SIG-M5 (cell line): ENCODE results near the gene ARHGAP32.
"Not testable (repeated sequence)": the region's sequence is repeated elsewhere in the genome, so short reads cannot be mapped to it uniquely, and the experiment has no call there.

ENCODE experiments used
- DNase-seq: peaks from one replicate; lab custom pipeline; 2025; lab: John Stamatoyannopoulos, UW

Gene ARHGAP32

DNA sequence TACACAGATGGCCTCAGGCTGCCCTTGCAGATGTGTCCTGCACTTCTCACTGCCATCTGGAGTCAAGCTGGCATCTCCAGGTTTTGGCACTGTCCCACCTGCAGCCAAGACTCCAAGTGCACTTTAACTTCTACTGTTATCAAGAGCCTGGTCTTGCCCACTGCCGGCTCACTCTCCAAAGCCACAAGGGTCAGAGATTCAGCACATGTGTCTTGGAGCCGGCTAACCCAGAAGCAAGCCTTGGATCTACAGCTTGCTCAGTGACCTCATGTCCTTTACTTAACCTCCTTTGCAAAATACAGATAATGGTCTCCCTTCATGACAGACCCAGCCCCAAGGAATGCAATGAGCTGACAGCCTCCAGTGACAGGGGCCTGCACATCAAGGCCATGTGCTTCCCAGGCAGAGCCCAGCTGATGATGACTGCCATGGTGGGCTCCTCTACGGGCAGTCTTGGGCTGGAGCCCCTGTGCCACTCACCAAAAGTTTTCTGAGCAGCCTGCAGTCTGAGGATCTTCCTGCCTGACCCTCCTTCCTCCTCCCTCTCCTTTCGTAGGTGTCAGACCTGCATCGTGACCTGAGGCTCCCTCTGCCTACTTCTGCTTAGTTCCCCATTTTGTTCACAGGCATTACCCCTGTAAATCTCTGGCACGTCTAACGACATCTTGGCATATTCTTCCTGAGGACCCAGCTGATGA is 258.5 kb downstream of the ARHGAP32 start:
- DNase-seq = no peak

DNA sequence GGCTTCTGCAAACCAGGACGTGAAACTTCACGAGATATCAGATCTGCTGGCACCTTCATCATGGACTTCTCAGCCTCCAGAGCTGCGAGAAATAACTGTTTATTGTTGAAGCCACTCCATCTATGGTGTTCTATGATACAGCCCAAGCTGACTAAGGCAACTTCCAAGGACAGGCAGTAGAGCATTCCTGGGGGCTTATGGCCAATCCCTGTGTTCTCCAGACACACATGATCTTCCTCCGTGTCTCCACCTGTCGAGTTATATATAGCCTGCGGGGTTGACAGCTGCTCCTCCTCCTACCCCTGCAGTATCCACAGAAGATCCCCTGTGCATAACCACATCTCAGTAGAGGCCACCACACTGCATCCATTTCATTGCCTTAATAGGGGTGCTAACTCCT is 260.5 kb downstream of the ARHGAP32 start:
- no peak for DNase-seq

DNA sequence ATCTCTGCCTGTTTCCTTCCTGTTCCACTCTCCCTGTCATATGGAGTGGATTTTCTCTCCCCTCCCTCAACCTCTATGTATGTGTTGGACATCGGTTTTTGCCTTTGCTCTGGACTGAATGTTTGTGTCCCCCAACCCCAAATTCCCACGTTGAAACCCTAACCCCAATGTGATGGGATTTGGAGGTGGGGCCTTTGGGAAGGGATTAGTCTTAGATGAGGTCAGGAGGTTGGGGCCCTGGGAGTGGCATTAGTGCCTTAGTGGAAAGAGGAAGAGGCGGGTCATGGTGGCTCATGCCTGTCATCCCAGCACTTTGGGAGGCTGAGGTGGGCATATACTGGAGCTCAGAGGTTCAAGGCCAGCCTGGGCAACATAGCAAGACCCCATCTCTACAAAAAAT is 261.1 kb downstream of the ARHGAP32 start:
- DNase-seq = no peak

DNA sequence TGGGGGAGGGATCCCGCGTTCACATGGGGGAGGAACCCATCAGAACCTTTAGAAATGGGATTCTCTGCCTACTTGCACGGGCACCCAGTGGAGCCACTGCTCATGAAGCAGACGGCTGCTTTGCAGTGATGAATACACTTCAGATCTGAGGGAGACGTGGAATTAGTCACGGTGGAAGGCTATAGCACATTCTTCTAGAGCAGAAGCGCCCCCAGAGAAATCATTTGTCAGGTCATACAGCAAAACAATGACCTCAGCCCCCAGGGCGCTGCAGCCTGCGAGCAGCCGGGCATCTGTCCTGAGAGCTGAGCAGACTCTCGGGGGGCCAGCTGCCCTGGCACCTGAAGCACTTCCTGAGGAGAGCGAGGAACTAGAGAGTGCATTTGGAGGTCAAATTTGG is 262.1 kb downstream of the ARHGAP32 start:
- DNase-seq = no peak

DNA sequence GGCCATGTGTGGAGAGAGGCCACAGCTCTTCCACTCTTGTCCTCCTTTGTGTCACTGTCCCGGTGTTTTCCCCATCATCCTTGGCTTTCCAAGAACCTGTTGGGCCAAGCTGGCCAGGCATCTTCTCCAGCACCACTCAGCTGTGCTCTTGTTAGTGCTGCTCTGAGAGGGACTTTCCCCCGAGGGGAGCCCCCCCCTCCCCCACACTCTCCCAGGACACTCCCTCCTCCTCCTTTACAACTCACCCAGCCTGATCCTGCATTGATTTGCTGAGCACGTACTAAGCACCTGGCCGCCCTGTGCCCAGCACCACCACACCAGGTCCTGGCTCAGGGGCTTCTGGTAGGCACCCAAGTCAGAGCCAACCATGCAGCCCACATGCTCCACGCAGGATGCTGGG is 262.7 kb downstream of the ARHGAP32 start:
- DNase-seq = no peak

DNA sequence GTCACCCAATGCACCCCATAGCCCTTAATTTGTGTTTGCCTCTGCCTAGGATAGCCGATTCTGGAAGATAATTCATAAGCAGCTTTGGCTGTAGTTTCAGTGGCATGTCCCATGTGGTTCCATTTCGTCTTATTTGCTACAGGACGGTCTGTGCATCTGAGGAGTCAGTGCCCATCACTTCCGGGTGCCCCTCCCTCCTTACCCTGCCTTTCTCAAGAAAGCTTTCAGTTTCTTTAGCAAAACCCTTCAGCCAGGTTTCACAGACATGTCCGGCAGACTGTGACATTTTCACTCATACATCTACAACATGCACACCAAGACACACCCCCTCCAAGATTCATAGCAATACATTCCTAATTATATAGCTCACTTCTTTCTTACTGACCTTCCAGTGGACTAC is 263.7 kb downstream of the ARHGAP32 start:
- no peak for DNase-seq

DNA sequence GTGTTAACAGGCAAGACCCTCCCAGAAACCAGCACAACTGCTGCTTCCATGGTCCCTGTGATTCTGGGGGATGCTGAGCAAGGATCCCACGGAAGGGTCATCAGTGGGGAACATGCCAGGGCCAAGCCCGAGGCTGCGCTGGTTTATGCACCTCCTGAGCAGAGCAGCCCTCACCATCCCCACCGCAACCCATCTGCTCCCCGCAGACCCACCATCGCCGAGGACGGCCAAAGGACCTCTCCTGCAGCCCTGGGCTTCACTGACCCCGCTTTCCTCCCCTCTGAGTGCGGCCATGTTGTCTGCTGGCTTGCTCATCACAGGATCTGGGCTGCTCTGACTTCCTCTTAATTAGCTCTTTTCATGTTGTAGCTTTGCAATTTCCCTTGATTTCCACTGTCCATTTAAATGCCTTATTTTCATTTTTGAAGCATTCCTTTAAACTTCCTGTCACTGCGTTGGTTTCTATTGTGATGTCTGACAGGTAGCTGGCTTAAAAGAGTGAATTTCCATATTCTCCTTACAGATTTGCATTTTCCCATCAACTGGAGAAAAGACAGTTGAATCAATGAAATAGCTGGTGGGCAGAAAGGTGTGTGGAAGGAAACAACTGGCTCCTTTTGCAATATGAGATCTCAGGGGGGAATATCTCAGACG is 264.3 kb downstream of the ARHGAP32 start:
- no peak for DNase-seq

DNA sequence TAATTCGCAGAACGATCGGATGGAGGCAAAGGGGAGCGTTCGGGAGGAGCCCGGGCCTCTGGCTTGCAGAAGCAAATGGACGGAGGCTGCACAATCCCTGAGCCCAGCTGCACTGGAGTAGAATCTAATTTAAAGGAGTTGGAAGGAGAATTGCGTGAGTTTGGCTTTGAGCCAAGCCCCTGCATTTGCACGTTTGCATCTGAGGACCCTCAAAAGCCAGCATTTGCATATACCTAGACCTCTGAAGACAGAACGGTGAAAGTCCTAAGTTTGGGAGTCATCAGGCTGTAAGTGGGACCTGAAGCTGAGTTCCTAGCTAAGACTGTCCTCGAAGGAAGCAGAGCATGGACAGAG is 265.0 kb downstream of the ARHGAP32 start:
- DNase-seq = no peak

DNA sequence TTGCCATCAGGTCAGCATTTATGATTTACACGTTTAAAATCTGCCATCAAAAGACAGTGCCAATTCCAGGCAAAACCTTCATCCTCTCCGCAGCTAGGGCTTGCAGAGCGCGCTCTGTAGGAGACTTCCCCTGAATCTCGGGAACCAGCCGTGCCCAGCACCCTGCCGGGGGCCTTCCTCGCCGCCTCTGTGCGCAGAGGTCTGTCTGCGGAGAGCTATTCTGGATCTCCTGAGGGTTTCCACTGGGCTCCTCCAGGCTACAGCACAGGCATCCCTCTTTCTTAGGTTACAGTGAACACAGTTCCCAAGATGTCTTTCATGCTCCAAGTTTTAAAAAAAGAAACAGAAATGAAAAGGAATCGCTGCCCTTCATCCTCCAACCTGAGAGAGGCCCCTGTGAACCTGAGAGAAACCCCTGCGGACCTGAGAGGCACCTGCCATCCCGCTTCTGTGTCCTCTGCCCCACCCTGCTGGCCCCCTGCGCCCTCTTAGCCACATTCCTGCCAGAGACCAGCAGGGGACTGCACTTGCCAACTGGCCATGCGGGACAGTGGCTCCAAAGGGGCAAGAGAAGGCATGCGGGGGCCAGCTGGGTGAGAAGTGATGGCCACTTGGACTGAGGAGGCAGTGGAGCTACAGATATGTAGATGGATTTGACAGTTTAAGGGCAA is 265.6 kb downstream of the ARHGAP32 start:
- DNase-seq = no peak

DNA sequence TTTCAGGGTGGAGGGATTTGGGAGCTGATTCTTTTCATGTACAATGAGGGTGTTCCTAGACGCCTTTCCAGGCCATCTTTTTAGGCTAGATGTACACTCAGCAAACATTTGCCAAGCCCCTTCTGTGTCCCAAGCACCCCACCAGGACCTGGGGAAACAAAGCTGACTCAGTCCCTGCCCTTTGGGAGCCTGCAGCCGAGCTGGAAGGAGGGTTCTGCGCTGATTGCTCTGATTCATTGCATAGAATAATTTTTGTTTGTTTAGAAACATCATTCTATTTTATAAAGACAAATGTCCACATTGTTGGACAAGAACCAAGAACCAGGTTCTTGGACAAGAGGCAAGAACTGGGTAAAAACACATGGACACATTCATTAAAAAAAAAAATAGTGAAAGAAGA is 266.1 kb downstream of the ARHGAP32 start:
- DNase-seq = no peak

DNA sequence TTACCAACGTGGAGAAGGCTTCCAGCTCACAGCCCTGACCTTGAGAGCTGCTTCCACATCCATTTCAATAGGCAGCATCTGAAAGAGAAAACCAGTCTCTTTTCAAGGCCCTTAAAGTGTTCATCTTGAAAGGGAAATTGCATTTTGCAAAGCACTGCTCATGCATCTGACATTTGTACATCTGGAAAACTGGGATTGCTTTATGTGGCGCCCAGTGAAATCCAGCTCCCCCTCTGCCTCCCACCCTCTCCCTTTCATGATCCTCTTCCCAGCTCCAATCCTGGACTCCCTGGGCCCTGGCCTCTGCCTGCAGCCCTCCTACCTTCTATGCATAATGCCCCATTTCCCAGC is 266.9 kb downstream of the ARHGAP32 start:
- DNase-seq = no peak

DNA sequence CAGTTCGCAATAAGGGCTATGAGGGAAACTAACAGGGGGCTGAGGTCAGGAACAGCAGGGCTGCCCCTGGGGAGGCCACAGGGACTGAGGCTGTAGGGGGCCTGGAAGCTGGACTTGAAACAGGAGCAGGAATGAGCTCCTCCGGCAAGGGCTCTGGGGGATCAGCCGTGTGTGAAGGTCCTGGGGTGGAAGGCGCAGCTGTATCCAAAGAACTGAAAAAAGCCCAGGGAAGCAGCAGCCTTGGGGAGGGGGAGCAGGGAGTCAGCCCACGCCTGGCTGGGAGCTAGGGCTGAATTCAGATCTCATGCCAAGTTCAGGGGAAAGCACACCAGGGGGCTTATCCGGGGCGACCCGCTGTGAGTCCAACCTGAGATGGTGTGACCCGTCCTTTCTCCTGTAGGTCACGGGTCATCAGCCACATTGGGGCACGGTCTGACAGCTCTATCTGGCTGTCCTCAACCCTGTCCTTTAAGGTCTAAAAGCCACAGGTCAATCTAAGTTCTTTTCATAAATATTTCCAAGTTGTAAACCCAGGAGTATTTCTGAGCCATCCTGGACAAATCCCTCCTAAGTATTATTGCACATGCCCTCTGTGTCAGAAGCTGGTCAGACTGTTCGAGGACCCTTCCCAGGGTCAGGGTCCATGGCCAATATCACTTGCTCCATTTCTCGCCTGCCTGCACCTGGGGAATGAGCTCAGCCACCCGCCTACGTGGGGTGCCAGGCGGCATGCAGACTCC is 267.4 kb downstream of the ARHGAP32 start:
- no peak for DNase-seq

DNA sequence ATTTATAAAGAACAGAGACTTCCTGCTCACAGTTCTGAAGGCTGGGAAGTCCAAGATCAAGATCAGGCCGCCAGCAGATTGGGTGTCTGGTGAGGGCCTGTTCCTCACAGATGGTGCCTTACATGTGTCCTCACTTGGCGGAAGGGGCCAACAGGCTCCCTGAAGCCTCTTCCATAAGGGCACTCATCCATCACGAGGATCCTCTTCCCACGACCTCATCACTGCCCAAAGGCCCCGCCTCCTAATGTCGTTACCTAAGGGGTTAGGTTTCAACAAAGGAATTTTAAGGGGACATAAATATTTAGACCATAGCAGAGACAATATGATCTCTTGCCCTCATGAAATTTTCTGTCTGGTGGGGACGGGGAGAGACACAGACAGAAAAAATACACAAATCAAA is 268.0 kb downstream of the ARHGAP32 start:
- no peak for DNase-seq

DNA sequence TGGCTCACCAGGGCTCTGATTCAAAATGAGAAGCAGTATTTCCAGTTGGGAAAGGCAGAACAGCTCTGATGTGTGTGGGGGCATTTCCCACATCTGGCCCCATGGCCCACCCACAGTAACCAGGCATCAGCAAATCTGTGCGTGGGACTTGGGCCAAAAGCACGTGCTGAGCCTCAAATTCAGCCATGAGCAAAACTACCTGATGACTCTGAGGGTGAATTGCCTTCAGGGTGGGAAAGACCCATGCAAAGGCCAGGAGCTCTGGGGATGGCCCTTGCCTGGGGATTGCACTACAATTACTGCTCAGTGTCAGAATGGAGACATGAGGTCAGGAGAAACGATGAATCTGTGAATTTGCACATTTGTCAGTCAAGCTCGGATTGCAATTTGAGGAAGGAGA is 270.3 kb downstream of the ARHGAP32 start:
- DNase-seq = no peak

DNA sequence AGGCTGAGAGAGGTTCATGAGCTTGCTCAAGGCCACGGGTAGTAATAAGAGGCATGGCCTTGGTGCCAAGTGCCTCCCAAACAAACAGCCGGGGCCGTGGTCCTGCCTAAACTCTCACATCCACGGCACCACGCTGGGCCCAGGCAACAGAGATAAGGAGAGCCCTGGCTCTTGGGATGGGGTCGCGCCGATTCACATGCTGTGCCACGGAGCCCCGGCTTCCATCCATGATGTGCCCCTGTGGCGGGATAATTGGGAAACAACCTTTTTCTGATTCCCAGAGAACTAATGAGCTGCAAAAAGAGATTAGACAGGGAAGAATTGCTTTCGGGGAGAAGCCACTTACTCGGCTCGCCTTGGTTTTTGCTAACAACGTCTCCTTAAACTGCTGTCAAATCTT is 271.5 kb downstream of the ARHGAP32 start:
- DNase-seq = no peak

DNA sequence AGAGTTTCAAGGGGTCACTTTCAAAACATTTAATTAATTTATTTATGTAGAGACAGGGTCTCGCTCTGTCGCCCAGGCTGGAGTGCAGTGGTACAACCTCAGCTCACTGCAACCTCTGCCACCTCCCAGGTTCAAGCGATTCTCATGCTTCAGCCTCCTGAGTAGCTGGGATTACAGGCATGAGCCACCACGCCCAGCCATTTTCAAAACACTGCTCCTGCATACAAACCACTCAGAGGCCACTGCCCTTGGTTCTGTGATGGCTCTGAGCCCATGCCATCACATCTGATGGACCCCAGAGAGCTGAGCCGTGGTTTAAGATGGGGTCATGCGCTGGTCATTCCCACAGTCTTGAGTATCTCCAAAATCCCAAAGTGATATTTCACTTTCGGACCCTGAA is 272.5 kb downstream of the ARHGAP32 start:
- not testable (repeated sequence) for DNase-seq

DNA sequence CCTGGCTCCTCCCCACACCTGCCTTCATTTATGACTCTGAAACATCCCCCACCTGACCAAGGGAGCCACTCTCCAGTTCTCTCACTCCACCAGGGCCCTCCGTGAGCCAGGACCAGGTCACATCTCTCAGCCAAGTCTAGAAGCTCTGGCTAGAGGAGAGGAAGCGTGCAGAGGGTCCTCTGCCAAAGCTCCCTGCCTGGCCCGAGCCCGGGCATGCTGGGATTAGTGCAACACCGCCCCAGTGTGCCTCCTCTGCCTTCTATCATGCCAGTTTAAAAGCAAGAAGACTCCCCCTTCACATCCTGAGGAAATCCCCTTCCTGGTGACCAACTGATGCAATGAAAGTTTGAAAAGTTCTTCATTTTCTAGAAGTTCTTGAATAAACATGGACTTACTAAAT is 272.9 kb downstream of the ARHGAP32 start:
- no peak for DNase-seq

DNA sequence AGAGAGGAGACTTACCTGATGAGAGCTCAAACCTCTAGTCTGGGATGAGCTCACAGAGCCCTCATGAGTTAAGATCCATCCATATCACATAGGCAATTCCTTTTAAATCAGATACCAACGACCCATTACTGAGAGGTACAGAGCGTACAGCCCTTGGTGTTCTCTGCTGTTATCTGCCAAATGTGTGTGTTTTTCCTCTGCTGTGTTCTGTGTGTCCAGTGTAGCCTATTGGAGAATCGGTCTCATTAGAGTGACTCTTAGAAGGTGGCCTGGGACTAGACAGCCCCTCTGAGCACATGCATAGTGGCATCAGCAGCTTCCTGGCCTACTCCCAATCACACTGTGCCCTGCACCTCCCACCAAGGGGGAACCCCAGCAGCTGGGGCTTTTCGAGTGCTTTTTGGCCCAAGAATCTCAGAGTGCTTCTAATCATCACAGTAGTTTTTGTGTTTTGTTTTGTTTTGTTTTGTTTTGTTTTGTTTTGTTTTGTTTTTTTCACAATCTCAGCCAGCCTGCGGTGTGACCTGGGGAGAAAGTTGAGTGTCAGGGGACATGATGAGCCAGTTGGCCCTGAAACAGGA is 274.9 kb downstream of the ARHGAP32 start:
- DNase-seq = no peak

DNA sequence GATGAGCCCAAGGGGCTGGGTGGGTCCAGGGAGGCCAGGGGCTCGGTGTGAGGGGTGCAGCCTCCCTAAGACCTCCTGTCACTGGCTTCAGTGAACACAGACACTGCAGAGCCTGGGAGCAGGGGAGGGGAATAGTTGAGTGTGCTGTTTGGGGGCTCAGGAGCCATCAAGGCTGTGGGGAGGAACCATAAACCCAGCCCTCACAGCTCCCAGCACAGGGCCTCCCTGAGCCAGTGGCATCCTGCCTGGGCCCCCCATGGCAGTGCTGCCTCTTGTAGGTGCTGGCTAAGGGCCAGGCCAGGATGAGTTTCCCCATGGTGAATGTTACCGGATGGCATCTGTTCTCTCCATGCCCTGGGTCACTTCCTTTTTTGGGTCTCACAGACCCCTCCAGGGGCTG is 275.4 kb downstream of the ARHGAP32 start:
- no peak for DNase-seq

DNA sequence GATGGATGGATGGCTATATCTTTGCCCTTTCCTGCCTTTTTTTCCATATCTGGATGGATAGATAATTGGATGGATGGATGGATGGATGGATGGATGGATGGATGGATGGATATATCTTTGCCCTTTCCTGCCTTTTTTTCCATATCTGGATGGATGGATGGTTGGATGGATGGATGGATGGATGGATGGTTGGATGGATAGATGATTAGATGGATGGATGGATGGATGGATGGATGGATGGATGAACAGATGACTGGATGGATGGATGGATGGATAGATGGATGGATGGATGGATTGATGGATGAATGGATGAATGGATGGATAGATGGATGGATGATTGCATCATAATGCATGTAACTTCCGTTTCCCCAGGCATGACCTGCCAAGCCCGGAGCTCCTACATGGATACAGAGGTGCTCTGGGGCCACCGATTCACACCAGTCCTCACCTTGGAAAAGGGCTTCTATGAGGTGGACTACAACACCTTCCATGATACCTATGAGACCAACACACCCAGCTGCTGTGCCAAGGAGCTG is 276.0 kb downstream of the ARHGAP32 start:
- DNase-seq = no peak

DNA sequence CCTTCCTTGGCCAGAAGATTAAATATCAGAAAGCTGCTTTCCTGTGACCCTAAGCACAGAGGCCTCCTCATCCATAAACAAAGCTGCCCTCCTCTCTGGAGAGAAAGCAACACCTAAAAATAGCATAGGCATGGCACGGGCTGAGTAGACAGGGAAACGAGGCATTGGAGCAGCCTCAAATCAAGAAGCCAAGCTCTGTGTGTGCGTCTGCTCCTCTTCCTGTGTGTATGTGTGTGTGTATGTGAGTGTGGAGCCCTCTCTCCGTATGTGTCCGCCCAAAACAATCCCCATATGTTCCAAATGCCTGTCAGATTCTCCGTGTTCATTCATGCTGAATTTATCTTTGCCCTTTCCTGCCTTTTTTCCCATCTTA is 277.0 kb downstream of the ARHGAP32 start:
- DNase-seq = no peak
